HCT116 (cell line): ENCODE data around the gene ITSN1. TPM values are rescaled to one million over a fixed set of nuclear protein-coding genes. Genes with fewer than 3 reads are reported as not detected.

Experiments used
- ATAC-seq: fragments of 200-7000 bp; cut with Tn5 transposase; 2 replicates; pipeline ENCODE4 v1.9.1; 2020; ENCODE audit warnings: mild to moderate bottlenecking, moderate library complexity
- BruUV-seq: library from RNA; stranded (reverse); fragments of 400-500 nt; replicated peaks from 2 replicates; lab custom pipeline; 2021; lab: Mats Ljungman, UMichigan
- CTCF ChIA-PET: fragments of 300-600 bp; sonication (Branson Sonifier 250); formaldehyde crosslinking; loops from one replicate; lab custom pipeline; 2021; ENCODE audit warnings: antibody characterized with exemption; lab: Charles Lee
- POLR2A ChIA-PET: fragments of 300-600, 350-600 bp; sonication (Branson Sonifier 250); formaldehyde crosslinking; loops from one replicate; lab custom pipeline; 2021; ENCODE audit warnings: antibody characterized with exemption; lab: Charles Lee
- RAD21 ChIA-PET, 2 experiments: fragments of 300-600 bp; sonication (Branson Sonifier 250); formaldehyde crosslinking; loops; one replicate each; lab custom pipeline; 2023; ENCODE audit warnings: low total read pairs in 2 of 2; ENCODE audit not compliant: uncharacterized antibody in 2 of 2, unreplicated experiment in 2 of 2, low non-redundant PET in 1 of 2; lab: Charles Lee
- DNase-seq: peaks from one replicate; pipeline ENCODE4 v3.0.0-alpha.2; 2010; ENCODE audit warnings: low read depth, low spot score
- H2AFZ ChIP-seq: fragments of 200-600 bp; shearing (Covaris generic), sonication (generic); 2 replicates; pipeline ENCODE4 v1.6.1; 2017; ENCODE audit warnings: low read depth, mixed run types, mixed read lengths, antibody characterized with exemption, low read length; ENCODE audit not compliant: poor library complexity, severe bottlenecking
- H3K27ac ChIP-seq: 2 replicates; pipeline ENCODE4 v1.5.1; 2012; ENCODE audit warnings: low read depth, low read length
- H3K27me3 ChIP-seq: fragments of 200-600 bp; sonication (generic); 2 replicates; pipeline ENCODE4 v1.6.1; 2016; ENCODE audit warnings: mixed run types, low read length, mixed read lengths; ENCODE audit not compliant: insufficient read depth
- H3K36me3 ChIP-seq, 2 experiments: fragments of 200-500 bp in 1 of 2; fragments of 200-600 bp in 1 of 2; sonication (Bioruptor generic) in 1 of 2; sonication (generic) in 1 of 2; 2 replicates each; pipeline versions ENCODE4 v1.5.1 to v1.6.1; 2014 to 2016; ENCODE audit warnings: low read length in 2 of 2, inconsistent platforms in 1 of 2, mixed read lengths in 1 of 2, mixed run types in 1 of 2; ENCODE audit not compliant: insufficient read depth in 2 of 2, control insufficient read depth in 1 of 2
- H3K4me1 ChIP-seq, 2 experiments: fragments of 200-600 bp in 1 of 2; sonication (generic) in 1 of 2; 2 replicates each; pipeline versions ENCODE4 v1.5.1 to v1.6.1; 2012 to 2017; ENCODE audit warnings: low read length in 2 of 2, inconsistent platforms in 1 of 2, mild to moderate bottlenecking in 1 of 2, mixed read lengths in 1 of 2, mixed run types in 1 of 2, moderate library complexity in 1 of 2; ENCODE audit not compliant: insufficient read depth in 2 of 2, control insufficient read depth in 1 of 2
- H3K4me2 ChIP-seq: fragments of 200-600 bp; sonication (generic); 2 replicates; pipeline ENCODE4 v1.6.1; 2017; ENCODE audit warnings: mixed run types, low read length, mixed read lengths
- H3K4me3 ChIP-seq, 2 experiments: fragments of 200-600 bp in 1 of 2; sonication (generic) in 1 of 2; replicated peaks in 1 of 2; 2 replicates each; pipeline ENCODE4 v1.5.1; 2011 to 2016; ENCODE audit warnings: low read length in 2 of 2, control low read depth in 1 of 2, low read depth in 1 of 2, mild to moderate bottlenecking in 1 of 2, mixed read lengths in 1 of 2, mixed run types in 1 of 2
- H3K79me2 ChIP-seq: fragments of 200-600 bp; sonication (generic); 2 replicates; pipeline ENCODE4 v1.6.1; 2017; ENCODE audit warnings: mild to moderate bottlenecking, mixed run types, low read length, moderate library complexity, mixed read lengths; ENCODE audit not compliant: insufficient read depth
- H3K9ac ChIP-seq: fragments of 200-600 bp; sonication (generic); 2 replicates; pipeline ENCODE4 v1.6.1; 2016; ENCODE audit warnings: low read length, mixed read lengths
- H3K9me2 ChIP-seq: fragments of 200-600 bp; sonication (generic), shearing (Covaris generic); 2 replicates; pipeline ENCODE4 v1.6.1; 2017; ENCODE audit warnings: mixed run types, mild to moderate bottlenecking, moderate library complexity; ENCODE audit not compliant: insufficient read depth
- H3K9me3 ChIP-seq, 2 experiments: fragments of 200-500 bp in 1 of 2; fragments of 200-600 bp in 1 of 2; sonication (Bioruptor generic) in 1 of 2; sonication (generic) in 1 of 2; 2 replicates each; pipeline ENCODE4 v1.6.1; 2014 to 2017; ENCODE audit warnings: low read length in 2 of 2, mixed read lengths in 2 of 2, inconsistent platforms in 1 of 2, low read depth in 1 of 2, mild to moderate bottlenecking in 1 of 2, mixed run types in 1 of 2, moderate library complexity in 1 of 2; ENCODE audit not compliant: control insufficient read depth in 1 of 2, insufficient read depth in 1 of 2
- H4K20me1 ChIP-seq: fragments of 200-600 bp; sonication (generic), shearing (Covaris generic); 2 replicates; pipeline ENCODE4 v1.6.1; 2017; ENCODE audit warnings: mixed run types, mild to moderate bottlenecking, moderate library complexity; ENCODE audit not compliant: insufficient read depth
- CEBPB ChIP-seq: IDR thresholded peaks from 2 replicates; pipeline ENCODE4 v1.6.1; 2012; ENCODE audit warnings: low read depth
- EGR1 ChIP-seq: IDR thresholded peaks from 2 replicates; pipeline ENCODE4 v1.6.1; 2012; ENCODE audit warnings: low read depth
- ELF1 ChIP-seq: IDR thresholded peaks from 2 replicates; pipeline ENCODE4 v1.6.1; 2012; ENCODE audit warnings: low read depth, borderline replicate concordance
- EZH2 ChIP-seq: fragments of 200-600 bp; sonication (generic); IDR thresholded peaks from 2 replicates; pipeline ENCODE4 v1.6.1; 2017; ENCODE audit warnings: antibody characterized with exemption, mixed run types
- EZH2phosphoT487 ChIP-seq: fragments of 200-600 bp; IDR thresholded peaks from 2 replicates; pipeline ENCODE4 v1.6.1; 2018; ENCODE audit warnings: antibody characterized with exemption, borderline replicate concordance
- FOSL1 ChIP-seq: IDR thresholded peaks from 2 replicates; pipeline ENCODE4 v1.6.1; 2012; ENCODE audit warnings: low read depth
- JUND ChIP-seq: IDR thresholded peaks from 2 replicates; pipeline ENCODE4 v1.6.1; 2012
- POLR2A ChIP-seq: IDR thresholded peaks from 2 replicates; pipeline ENCODE4 v1.7.0; 2011; ENCODE audit warnings: borderline replicate concordance; ENCODE audit not compliant: insufficient read depth, insufficient read length; ENCODE audit errors: extremely low read depth
- RAD21 ChIP-seq: IDR thresholded peaks from 2 replicates; pipeline ENCODE4 v1.6.1; 2012; ENCODE audit warnings: low read depth, mild to moderate bottlenecking
- SP1 ChIP-seq: IDR thresholded peaks from 2 replicates; pipeline ENCODE4 v1.6.1; 2012; ENCODE audit warnings: low read depth
- SRF ChIP-seq: IDR thresholded peaks from 2 replicates; pipeline ENCODE4 v1.6.1; 2012; ENCODE audit warnings: low read depth
- TCF7L2 ChIP-seq: IDR thresholded peaks from 2 replicates; pipeline ENCODE4 v1.7.0; 2011; ENCODE audit warnings: borderline replicate concordance, inconsistent platforms; ENCODE audit not compliant: insufficient read depth, insufficient read length; ENCODE audit errors: extremely low read depth
- ZFX ChIP-seq: fragments of 450-650 bp; IDR thresholded peaks from 2 replicates; pipeline ENCODE4 v1.6.1; 2017
- ZNF274 ChIP-seq: fragments of 200-500 bp; sonication (Bioruptor generic); IDR thresholded peaks from 2 replicates; pipeline ENCODE4 v1.6.1; 2014; ENCODE audit warnings: mild to moderate bottlenecking, low read depth, low read length, inconsistent platforms
- intact Hi-C: fragments of 100-400 bp; cut with micrococcal nuclease; formaldehyde crosslinking; loops from 2 replicates; pipeline ENCODE4 v1.10.0; 2022
- total RNA-seq: library from RNA; stranded (reverse); gene quantifications from one replicate; pipeline ENCODE4 v1.2.1, GENCODE V29; 2021; ENCODE audit not compliant: unreplicated experiment
- TF ChIP-seq, protein P1 (sequence below): IDR thresholded peaks from 2 replicates; pipeline ENCODE4 v1.6.1; 2012; ENCODE audit warnings: low read depth
- TF ChIP-seq, protein P2 (sequence below), 3 experiments: fragments of 200-600 bp in 1 of 3; sonication (generic) in 1 of 3; IDR thresholded peaks in 2 of 3; conservative IDR thresholded peaks in 1 of 3; 2 replicates each; pipeline ENCODE4 v1.5.1; 2012 to 2017; ENCODE audit warnings: low read depth in 2 of 3, low read length in 2 of 3, antibody characterized with exemption in 1 of 3, borderline replicate concordance in 1 of 3, control low read depth in 1 of 3, mild to moderate bottlenecking in 1 of 3, mixed read lengths in 1 of 3, mixed run types in 1 of 3, moderate library complexity in 1 of 3; ENCODE audit not compliant: insufficient read depth in 1 of 3

Gene ITSN1
- total RNA-seq, 1 experiment from 2014 or later = 25.8 TPM

DNA sequence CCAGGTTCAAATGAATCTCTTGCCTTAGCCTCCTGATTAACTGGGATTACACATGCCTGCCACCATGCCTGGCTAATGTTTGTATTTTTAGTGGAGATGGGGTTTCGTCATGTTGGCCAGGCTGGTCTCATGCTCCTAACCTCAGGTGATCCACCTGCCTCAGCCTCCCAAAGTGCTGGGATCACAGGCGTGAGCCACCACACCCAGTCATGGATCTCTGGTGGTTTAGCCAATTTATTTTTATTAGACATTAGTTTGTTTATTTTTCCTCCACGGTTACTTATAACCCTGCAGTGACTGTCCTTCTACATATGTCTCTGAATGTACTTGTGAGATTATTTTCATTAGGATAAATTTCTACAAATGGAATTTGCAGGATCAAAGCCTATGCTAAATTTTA lies 5.3 kb downstream of the ITSN1 start:
- Histone ChIP-seq H3K79me2 (peaks cover 88% of the 10 kb centered on the region), H4K20me1 (no peaks in the 10 kb centered on the region), H2AFZ (no peak overlapping the region), H3K4me2 (no peak overlapping the region)
- intact Hi-C loops = loop anchor here (10.0 kb wide), 1 partner anchor 257 kb away; no protein-coding TSS in a partner anchor
- TF ChIP-seq SP1 = no peak
- TF ChIP-seq ZFX = no peak
- TF ChIP-seq TCF7L2 = no peak
- TF ChIP-seq, protein P1, sequence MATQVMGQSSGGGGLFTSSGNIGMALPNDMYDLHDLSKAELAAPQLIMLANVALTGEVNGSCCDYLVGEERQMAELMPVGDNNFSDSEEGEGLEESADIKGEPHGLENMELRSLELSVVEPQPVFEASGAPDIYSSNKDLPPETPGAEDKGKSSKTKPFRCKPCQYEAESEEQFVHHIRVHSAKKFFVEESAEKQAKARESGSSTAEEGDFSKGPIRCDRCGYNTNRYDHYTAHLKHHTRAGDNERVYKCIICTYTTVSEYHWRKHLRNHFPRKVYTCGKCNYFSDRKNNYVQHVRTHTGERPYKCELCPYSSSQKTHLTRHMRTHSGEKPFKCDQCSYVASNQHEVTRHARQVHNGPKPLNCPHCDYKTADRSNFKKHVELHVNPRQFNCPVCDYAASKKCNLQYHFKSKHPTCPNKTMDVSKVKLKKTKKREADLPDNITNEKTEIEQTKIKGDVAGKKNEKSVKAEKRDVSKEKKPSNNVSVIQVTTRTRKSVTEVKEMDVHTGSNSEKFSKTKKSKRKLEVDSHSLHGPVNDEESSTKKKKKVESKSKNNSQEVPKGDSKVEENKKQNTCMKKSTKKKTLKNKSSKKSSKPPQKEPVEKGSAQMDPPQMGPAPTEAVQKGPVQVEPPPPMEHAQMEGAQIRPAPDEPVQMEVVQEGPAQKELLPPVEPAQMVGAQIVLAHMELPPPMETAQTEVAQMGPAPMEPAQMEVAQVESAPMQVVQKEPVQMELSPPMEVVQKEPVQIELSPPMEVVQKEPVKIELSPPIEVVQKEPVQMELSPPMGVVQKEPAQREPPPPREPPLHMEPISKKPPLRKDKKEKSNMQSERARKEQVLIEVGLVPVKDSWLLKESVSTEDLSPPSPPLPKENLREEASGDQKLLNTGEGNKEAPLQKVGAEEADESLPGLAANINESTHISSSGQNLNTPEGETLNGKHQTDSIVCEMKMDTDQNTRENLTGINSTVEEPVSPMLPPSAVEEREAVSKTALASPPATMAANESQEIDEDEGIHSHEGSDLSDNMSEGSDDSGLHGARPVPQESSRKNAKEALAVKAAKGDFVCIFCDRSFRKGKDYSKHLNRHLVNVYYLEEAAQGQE = no peak
- no peak for TF ChIP-seq ELF1
- TF ChIP-seq CEBPB = no peak
- TF ChIP-seq RAD21 = no peak
- TF ChIP-seq FOSL1 = no peak
- TF ChIP-seq EZH2 = no peak
- no peak for TF ChIP-seq SRF
- TF ChIP-seq POLR2A = no peak
- TF ChIP-seq EZH2phosphoT487 = no peak
- no peak for TF ChIP-seq ZNF274
- TF ChIP-seq EGR1 = no peak
- TF ChIP-seq, protein P2, sequence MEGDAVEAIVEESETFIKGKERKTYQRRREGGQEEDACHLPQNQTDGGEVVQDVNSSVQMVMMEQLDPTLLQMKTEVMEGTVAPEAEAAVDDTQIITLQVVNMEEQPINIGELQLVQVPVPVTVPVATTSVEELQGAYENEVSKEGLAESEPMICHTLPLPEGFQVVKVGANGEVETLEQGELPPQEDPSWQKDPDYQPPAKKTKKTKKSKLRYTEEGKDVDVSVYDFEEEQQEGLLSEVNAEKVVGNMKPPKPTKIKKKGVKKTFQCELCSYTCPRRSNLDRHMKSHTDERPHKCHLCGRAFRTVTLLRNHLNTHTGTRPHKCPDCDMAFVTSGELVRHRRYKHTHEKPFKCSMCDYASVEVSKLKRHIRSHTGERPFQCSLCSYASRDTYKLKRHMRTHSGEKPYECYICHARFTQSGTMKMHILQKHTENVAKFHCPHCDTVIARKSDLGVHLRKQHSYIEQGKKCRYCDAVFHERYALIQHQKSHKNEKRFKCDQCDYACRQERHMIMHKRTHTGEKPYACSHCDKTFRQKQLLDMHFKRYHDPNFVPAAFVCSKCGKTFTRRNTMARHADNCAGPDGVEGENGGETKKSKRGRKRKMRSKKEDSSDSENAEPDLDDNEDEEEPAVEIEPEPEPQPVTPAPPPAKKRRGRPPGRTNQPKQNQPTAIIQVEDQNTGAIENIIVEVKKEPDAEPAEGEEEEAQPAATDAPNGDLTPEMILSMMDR (IDR thresholded peaks at IDR 0.05 in 2 of 3, conservative IDR thresholded peaks at IDR 0.05 in 1 of 3; ENCODE audit: borderline replicate concordance in 1 of 3, insufficient read depth in 1 of 3, low read depth in 2 of 3, low read length in 2 of 3) = no peak
- no peak for TF ChIP-seq JUND
- TF ChIP-seq, all 23 proteins: peak for 0
- RAD21 ChIA-PET = no interaction called here
- ATAC-seq (no peak), DNase-seq (no peak)
- Histone ChIP-seq H3K27me3 (no peaks in the 10 kb centered on the region), H3K9me2 (no peaks in the 10 kb centered on the region), H3K4me1 (peaks cover 12% of the 10 kb centered on the region in 2 experiments; a peak in 3 of 4 replicates), H3K9me3 (no peaks in the 10 kb centered on the region), H3K9ac (no peak overlapping the region), H3K36me3 (no peaks in the 10 kb centered on the region), H3K4me3 (no peak overlapping the region), H3K27ac (no peak overlapping the region)
- no TSS peak for BruUV-seq
- POLR2A ChIA-PET = no interaction called here
- CTCF ChIA-PET = no interaction called here
